Skin of body (tissue), 2 donors: Measurements from ENCODE around the gene POLN. TPM values are rescaled to one million over a fixed set of nuclear protein-coding genes. Genes with fewer than 3 reads are reported as not detected.
"Not testable (repeated sequence)": the region's sequence is repeated elsewhere in the genome, so short reads cannot be mapped to it uniquely, and the experiment has no call there.

ENCODE experiments used
- DNase-seq: peaks from one replicate; lab custom pipeline; 2025; lab: John Stamatoyannopoulos, UW
- total RNA-seq: library from RNA; depleted of rRNA; stranded (reverse); fragments of >200 nt; gene quantifications from one replicate; pipeline ENCODE4 v1.2.3, GENCODE V29; 2014

Gene POLN
- total RNA-seq, 1 donor from 2014 or later = 4.2 TPM

- no peak for DNase-seq
Measured at GRCh38 chr4:2251795-2252529, 10.0 kb upstream of the POLN start.

GRCh38 chr4:2251073-2251794 lies 9.3 kb upstream of the POLN start:
- no peak for DNase-seq

GRCh38 chr4:2250357-2251072 lies 8.6 kb upstream of the POLN start:
- DNase-seq = no peak

DNA sequence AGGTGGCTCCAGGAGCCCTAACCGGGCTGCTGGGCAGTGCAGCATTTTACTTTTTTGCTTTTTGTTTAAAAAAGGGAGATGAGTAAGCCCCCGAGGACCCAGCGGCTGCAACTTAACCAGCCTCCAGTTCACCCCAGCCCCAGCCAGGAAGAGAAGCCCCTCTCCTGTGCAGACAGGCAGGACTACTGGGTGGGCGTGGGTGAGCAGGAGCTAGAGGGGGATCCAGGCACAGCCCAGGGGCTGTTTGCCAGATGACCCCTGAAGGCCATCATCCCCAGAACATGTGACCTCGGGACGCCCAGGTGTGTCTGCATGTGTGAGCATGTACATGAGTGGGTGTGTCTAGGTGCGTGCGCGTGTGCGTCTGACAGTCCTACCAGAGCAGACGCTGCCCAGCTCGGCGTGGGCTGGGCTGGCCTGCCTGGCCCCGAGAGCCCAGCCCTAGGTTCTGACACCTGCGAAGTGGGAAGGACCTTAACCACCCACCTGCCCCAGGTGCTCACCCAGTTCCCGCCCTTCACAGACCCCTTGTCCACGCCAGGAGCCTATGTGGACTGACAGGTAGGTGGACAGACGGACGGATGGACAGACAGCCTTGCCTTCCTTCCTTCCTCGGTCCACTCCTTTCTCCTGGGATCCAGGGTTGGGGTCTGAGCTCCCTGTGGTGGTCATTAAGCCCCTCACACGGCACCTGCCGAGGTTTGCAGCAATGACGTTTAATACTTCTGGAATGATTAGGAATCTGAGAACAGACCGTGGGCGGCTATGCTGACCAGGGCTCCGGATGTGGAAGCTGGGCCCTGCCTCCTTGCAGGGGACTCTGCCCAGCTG lies 7.8 kb upstream of the POLN start:
- no peak for DNase-seq

DNA sequence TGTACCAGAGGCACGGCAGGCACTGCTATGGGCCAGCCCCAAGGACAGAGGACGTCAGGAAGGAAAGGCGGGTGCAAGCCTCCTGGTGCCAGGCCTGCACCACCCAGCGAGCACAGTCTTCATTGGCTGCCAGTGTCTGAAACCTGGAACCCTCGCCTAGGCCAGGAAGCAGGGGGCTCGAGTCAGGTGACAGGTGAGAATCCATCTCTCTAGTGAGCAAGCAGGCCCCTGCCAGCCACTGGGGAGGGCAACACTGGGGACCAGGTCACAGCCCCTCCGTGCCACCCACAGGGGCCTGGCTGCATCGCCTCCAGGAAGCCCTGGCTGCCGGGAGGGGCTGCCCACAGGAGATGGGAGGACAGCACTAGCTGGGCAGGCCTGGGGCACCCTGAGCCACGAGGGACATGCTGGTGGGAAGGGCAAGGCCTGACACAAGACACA lies 6.9 kb upstream of the POLN start:
- DNase-seq = no peak

- DNase-seq = no peak
Measured at GRCh38 chr4:2248044-2248780, 6.3 kb upstream of the POLN start.

- DNase-seq = no peak
Measured at GRCh38 chr4:2247128-2248043, 5.5 kb upstream of the POLN start.

GRCh38 chr4:2246384-2247127 lies 4.6 kb upstream of the POLN start:
- DNase-seq = no peak

DNA sequence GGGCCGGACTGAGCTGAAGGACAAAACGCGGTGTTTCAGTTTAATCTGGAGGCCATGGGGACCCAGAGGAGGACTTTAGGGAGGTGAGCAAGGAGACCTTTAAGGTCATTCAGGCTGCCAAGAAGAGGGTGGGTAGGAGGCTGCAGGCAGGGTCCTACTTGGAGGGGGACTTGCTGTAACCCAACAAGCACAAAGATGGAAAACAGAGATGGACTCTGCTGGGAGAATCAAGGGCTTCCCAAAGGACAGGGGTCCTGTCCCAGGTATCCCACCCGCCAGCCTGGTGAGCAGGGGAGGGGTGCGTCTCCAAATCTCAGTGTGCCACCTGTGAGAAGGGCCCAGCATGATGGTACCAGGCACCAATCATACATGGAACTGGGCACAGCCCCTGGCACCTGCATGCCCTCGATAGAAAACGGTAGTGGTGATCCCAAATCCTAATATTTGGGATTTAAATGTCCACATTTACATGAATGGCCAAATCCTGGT lies 3.9 kb upstream of the POLN start:
- no peak for DNase-seq

- no peak for DNase-seq
Measured at GRCh38 chr4:2245057-2245786, 3.3 kb upstream of the POLN start.

DNA sequence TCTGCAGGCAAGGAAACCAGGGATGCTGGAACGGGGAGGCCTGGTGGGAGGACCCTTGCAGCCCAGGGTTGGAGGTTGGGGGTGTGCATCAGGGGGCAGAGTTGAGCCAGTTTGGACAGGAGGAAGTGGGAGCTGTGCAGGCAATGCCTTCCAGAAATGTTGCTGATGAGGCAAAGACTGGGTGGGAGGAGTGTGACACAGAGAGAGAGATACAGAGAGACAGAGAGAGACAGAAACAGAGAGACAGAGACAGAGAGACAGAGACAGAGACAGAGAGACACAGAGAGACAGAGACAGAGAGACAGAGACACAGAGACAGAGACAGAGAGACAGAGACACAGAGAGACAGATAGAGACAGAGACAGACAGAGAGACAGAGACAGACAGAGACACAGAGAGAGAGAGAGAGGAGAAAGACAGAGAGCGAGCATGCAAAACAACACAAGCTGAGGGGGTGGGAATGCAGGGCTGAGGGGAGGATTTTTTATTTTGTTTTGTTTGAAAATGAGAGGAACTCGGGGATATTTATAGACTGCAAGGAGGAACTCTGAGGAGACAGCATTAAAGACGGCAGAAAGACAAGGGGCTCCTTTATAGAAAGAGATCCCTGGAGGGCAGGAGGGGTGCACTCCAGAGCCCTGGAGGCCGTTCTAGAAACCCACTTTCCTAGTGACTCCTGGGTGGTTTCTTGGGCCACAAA lies 1.9 kb upstream of the POLN start:
- DNase-seq = no peak

- DNase-seq = no peak
Measured at GRCh38 chr4:2241003-2241402, 918 bp downstream of the POLN start.

DNA sequence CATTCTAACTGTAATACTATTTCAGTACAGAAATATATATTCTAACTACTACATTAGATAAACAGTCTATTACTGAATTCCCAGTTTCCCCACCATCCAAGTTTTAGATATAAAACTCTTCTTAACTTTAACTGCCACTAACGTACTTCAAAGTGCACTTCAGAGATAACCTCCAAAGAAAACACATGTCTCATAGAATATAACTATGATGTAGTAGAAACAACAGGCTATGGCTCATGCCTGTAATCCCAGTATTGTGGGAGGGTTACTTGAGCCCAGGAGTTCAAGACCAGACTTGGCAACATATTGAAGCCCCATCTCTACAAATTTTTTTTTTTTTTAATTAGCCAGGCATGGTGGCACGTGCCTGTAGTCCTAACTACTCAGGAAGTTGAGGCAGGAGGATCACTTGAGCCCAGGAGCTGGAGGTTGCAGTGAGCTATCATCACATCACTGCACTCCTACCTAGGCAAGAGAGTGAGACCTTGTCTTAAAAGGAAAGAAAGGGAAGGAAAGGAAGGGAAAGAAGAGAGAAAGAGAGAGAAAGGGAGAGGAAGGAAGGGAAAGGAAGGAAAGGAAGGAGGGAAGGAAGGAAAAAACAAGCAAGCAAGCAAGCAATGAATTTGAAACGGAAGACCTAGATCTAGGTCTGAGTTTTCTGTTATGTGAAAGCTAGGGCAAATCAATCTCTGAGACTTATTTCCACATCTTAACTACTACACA lies 4.8 kb downstream of the POLN start:
- no peak for DNase-seq

- DNase-seq = no peak
Measured at GRCh38 chr4:2231082-2231481, 10.8 kb downstream of the POLN start.

DNA sequence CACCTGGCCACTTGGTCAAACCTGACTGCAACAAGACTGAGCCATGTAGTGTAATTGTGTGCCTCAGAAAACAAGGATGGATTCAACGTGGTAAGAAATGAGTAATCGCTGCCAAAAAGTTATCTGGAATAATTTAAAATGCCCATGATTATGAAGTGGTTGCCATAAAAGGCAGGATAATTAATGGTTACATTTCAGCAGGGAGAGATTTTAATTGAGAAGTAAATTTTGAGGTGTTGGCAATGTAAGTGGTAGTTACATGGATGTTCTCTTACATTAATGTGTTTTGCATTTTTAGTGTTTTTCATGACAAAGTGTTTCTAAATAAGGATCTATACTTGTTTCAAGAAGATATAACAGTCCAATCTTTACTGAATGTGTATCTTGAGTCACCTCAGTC lies 15.7 kb downstream of the POLN start:
- DNase-seq = no peak

GRCh38 chr4:2222838-2223237 lies 19.1 kb downstream of the POLN start:
- no peak for DNase-seq

DNA sequence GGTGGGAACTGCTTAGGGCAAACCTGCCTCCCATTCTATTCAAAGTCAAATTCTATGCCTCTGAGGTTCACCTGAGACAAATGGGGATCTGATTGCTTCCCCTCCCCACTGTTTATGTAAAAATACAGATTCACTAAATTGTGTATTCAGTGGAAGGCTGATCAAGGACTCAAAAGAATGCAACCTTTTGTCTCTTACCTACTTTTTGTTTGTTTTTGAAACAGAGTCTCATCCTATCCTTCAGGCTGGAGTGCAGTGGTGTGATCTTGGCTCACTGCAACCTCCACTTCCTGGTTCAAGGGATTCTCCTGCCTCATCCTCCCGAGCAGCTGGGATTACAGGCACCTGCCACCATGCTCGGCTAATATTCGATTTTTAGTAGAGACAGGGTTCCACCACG lies 20.5 kb downstream of the POLN start:
- not testable (repeated sequence) for DNase-seq
